GM23338 (cell line): ENCODE measurements around the gene AKAP7. TPM values are rescaled to one million over a fixed set of nuclear protein-coding genes. Genes with fewer than 3 reads are reported as not detected.
A peak's percentile ranks its signal among the peaks of the same experiment; 100 is the strongest.

ENCODE experiments used
- ATAC-seq: fragments of 200-7000 bp; cut with Tn5 transposase; 3 replicates; pipeline ENCODE4 v1.9.1; 2020
- DNase-seq: peaks from one replicate; pipeline ENCODE4 v3.0.0-alpha.2; 2015; ENCODE audit warnings: low spot score
- H2AFZ ChIP-seq: fragments of 200-600 bp; sonication (generic); 2 replicates; pipeline ENCODE4 v1.8.0; 2016; ENCODE audit warnings: antibody characterized with exemption, mild to moderate bottlenecking, moderate library complexity
- H3F3A ChIP-seq: fragments of 200-600 bp; sonication (generic); replicated peaks from 2 replicates; pipeline ENCODE4 v1.8.0; 2017; ENCODE audit warnings: antibody characterized with exemption, mixed run types, low read depth
- H3K27ac ChIP-seq: fragments of 200-600 bp; sonication (generic); 2 replicates; pipeline ENCODE4 v1.6.1; 2016; ENCODE audit warnings: low read depth
- H3K27me3 ChIP-seq: fragments of 200-600 bp; sonication (generic); 2 replicates; pipeline ENCODE4 v1.8.0; 2016; ENCODE audit warnings: mild to moderate bottlenecking, mixed run types, moderate library complexity; ENCODE audit not compliant: insufficient read depth
- H3K36me3 ChIP-seq: fragments of 200-600 bp; sonication (generic); 2 replicates; pipeline ENCODE4 v1.8.0; 2016; ENCODE audit warnings: mild to moderate bottlenecking; ENCODE audit not compliant: insufficient read depth
- H3K4me1 ChIP-seq: fragments of 200-600 bp; sonication (generic); 2 replicates; pipeline ENCODE4 v1.8.0; 2016; ENCODE audit warnings: mild to moderate bottlenecking, moderate library complexity; ENCODE audit not compliant: insufficient read depth
- H3K4me2 ChIP-seq: fragments of 200-600 bp; sonication (generic); 2 replicates; pipeline ENCODE4 v1.7.1; 2017; ENCODE audit warnings: mixed run types
- H3K4me3 ChIP-seq: fragments of 200-600 bp; sonication (generic); 2 replicates; pipeline ENCODE4 v1.6.1; 2016; ENCODE audit warnings: mixed run types
- H3K79me2 ChIP-seq: fragments of 200-600 bp; sonication (generic); replicated peaks from 2 replicates; pipeline ENCODE4 v1.8.0; 2017; ENCODE audit warnings: mild to moderate bottlenecking; ENCODE audit not compliant: insufficient read depth
- H3K9me2 ChIP-seq: fragments of 200-600 bp; sonication (generic); 2 replicates; pipeline ENCODE4 v1.8.0; 2017; ENCODE audit not compliant: insufficient read depth
- H4K20me1 ChIP-seq: fragments of 200-600 bp; sonication (generic); replicated peaks from 2 replicates; pipeline ENCODE4 v1.8.0; 2017; ENCODE audit warnings: mild to moderate bottlenecking; ENCODE audit not compliant: insufficient read depth
- H3K27ac Mint-ChIP-seq: 2 replicates; pipeline ENCODE4 v1.8.0; 2020; ENCODE audit warnings: inconsistent platforms, mild to moderate bottlenecking, moderate library complexity, mixed read lengths
- H3K27me3 Mint-ChIP-seq: 3 replicates; pipeline ENCODE4 v1.8.0; 2022; ENCODE audit warnings: low read depth, mild to moderate bottlenecking, moderate library complexity, mixed read lengths, inconsistent platforms; ENCODE audit not compliant: insufficient read depth, poor library complexity
- H3K36me3 Mint-ChIP-seq: 3 replicates; pipeline ENCODE4 v1.8.0; 2021; ENCODE audit warnings: low read depth, mild to moderate bottlenecking, inconsistent platforms, moderate library complexity, mixed read lengths
- H3K4me1 Mint-ChIP-seq: 3 replicates; pipeline ENCODE4 v1.8.0; 2020; ENCODE audit warnings: mild to moderate bottlenecking, inconsistent platforms, mixed read lengths
- H3K4me3 Mint-ChIP-seq: 3 replicates; pipeline ENCODE4 v1.8.0; 2021; ENCODE audit warnings: moderate library complexity, mild to moderate bottlenecking, inconsistent platforms, mixed read lengths
- H3K9me3 Mint-ChIP-seq: 3 replicates; pipeline ENCODE4 v1.8.0; 2020; ENCODE audit warnings: moderate library complexity, mild to moderate bottlenecking, inconsistent platforms, mixed read lengths
- CREB1 ChIP-seq: fragments of 250-450 bp; sonication (Bioruptor Pico); IDR thresholded peaks from 2 replicates; pipeline ENCODE4 v1.5.0; 2020; ENCODE audit warnings: low read depth, mild to moderate bottlenecking, moderate library complexity
- EZH2 ChIP-seq: fragments of 200-600 bp; sonication (generic); IDR thresholded peaks from one replicate; pipeline ENCODE4 v1.8.0; 2017; ENCODE audit warnings: antibody characterized with exemption, mild to moderate bottlenecking, low read depth; ENCODE audit not compliant: unreplicated experiment
- EZH2phosphoT487 ChIP-seq: fragments of 200-600 bp; sonication (generic); IDR thresholded peaks from one replicate; pipeline ENCODE4 v1.8.1; 2018; ENCODE audit warnings: antibody characterized with exemption; ENCODE audit not compliant: unreplicated experiment
- JUNB ChIP-seq: IDR thresholded peaks from one replicate; pipeline ENCODE4 v1.6.1; 2016; ENCODE audit warnings: antibody characterized with exemption; ENCODE audit not compliant: unreplicated experiment
- NANOG ChIP-seq: IDR thresholded peaks from 2 replicates; pipeline ENCODE4 v1.6.1; 2016; ENCODE audit warnings: antibody characterized with exemption, borderline replicate concordance
- POLR2AphosphoS5 ChIP-seq: IDR thresholded peaks from 2 replicates; pipeline ENCODE4 v1.6.1; 2016; ENCODE audit warnings: antibody characterized with exemption, low read depth
- STAT1 ChIP-seq: IDR thresholded peaks from one replicate; pipeline ENCODE4 v1.6.1; 2016; ENCODE audit warnings: antibody characterized with exemption; ENCODE audit not compliant: unreplicated experiment
- ZNF114 ChIP-seq: fragments of 250-450 bp; sonication (Bioruptor Pico); IDR thresholded peaks from 2 replicates; pipeline ENCODE4 v1.5.0; 2020; ENCODE audit warnings: mild to moderate bottlenecking, moderate library complexity
- ZNF331 ChIP-seq: fragments of 250-450 bp; sonication (Bioruptor Pico); IDR thresholded peaks from 2 replicates; pipeline ENCODE4 v1.5.0; 2020; ENCODE audit warnings: low read depth, mild to moderate bottlenecking, moderate library complexity
- polyA plus RNA-seq: library from polyadenylated mRNA; unstranded; fragments of >200 nt; fragmentation: Nextera tagmentation; extraction: Ambion mirVana; gene quantifications from 2 replicates; pipeline ENCODE4 v1.2.1, GENCODE V29; 2016
- total RNA-seq: library from RNA; depleted of rRNA; stranded (reverse); fragments of >200 nt; shearing (Covaris generic); gene quantifications from 2 replicates; pipeline ENCODE4 v1.2.3, GENCODE V29; 2014
- TF ChIP-seq, protein P1 (sequence below), 2 experiments: fragments of 200-600 bp in 1 of 2; sonication (generic) in 1 of 2; conservative IDR thresholded peaks; 2 replicates each; pipeline versions ENCODE4 v1.5.1 to v1.6.1; 2016 to 2017; ENCODE audit warnings: antibody characterized with exemption in 2 of 2, low read depth in 2 of 2, mild to moderate bottlenecking in 2 of 2, moderate library complexity in 1 of 2
- TF ChIP-seq, protein P2 (sequence below): IDR thresholded peaks from one replicate; pipeline ENCODE4 v1.6.1; 2018; ENCODE audit warnings: antibody characterized with exemption; ENCODE audit not compliant: unreplicated experiment
- TF ChIP-seq, protein P3 (sequence below): IDR thresholded peaks from 2 replicates; pipeline ENCODE4 v1.6.1; 2016; ENCODE audit warnings: antibody characterized with exemption
- TF ChIP-seq, protein P4 (sequence below): fragments of 250-450 bp; sonication (Bioruptor Pico); IDR thresholded peaks from 2 replicates; pipeline ENCODE4 v1.5.0; 2020; ENCODE audit warnings: mild to moderate bottlenecking, moderate library complexity

The AKAP7 gene
- total and polyA plus RNA-seq, 2 experiments from 2014 or later: 12.2 to 20.0 TPM

DNA sequence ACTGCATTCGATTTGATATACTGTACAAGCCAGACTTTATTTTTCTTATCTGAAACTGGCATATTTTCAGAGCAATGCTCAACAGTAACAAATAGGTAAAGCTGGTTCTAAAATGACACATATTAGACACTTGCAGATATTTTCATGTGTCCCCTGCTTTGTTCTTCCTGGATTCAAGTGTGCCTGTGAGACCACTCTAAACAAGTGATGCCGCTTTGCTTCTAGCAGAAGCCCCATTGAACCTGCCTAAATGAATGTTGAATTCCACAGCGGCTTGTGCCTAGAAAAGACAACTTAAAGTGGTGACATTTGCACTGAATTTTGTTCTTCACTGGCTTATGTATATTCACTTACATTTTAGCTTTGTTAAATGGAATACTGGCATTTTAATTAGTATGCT, 115.7 kb downstream of the AKAP7 start:
- Histone ChIP-seq H3K36me3 (no peaks in the 10 kb centered on the region), H3K9me2 (no peaks in the 10 kb centered on the region), H3K4me2 (peak overlapping the region; percentile 72), H3K4me3 (peak overlapping the region; percentile 47), H3K27ac (no peak overlapping the region), H2AFZ (no peak overlapping the region), H3K4me1 (peaks cover 40% of the 10 kb centered on the region), H3K79me2 (0 out of 2 replicates have a peak, but pooled peaks cover 3% of the 10 kb centered on the region), H3F3A (no peaks in the 10 kb centered on the region), H4K20me1 (no peaks in the 10 kb centered on the region), H3K27me3 (no peaks in the 10 kb centered on the region)
- Mint-ChIP-seq H3K4me1 (peaks cover 45% of the 10 kb centered on the region), H3K36me3 (no peaks in the 10 kb centered on the region), H3K27ac (peak overlapping the region; percentile 52; the same call in 1 of the 2 replicates), H3K9me3 (no peaks in the 10 kb centered on the region), H3K4me3 (peak overlapping the region; percentile 70), H3K27me3 (no peaks in the 10 kb centered on the region)
- ATAC-seq (no peak), DNase-seq (no peak)
- TF ChIP-seq STAT1 (no peak), POLR2AphosphoS5 (no peak), ZNF114 (CRISPR knock-in tag) (no peak), EZH2 (no peak), EZH2phosphoT487 (no peak), ZNF331 (no peak), NANOG (no peak), CREB1 (no peak), JUNB (no peak)
- TF ChIP-seq, protein P1, sequence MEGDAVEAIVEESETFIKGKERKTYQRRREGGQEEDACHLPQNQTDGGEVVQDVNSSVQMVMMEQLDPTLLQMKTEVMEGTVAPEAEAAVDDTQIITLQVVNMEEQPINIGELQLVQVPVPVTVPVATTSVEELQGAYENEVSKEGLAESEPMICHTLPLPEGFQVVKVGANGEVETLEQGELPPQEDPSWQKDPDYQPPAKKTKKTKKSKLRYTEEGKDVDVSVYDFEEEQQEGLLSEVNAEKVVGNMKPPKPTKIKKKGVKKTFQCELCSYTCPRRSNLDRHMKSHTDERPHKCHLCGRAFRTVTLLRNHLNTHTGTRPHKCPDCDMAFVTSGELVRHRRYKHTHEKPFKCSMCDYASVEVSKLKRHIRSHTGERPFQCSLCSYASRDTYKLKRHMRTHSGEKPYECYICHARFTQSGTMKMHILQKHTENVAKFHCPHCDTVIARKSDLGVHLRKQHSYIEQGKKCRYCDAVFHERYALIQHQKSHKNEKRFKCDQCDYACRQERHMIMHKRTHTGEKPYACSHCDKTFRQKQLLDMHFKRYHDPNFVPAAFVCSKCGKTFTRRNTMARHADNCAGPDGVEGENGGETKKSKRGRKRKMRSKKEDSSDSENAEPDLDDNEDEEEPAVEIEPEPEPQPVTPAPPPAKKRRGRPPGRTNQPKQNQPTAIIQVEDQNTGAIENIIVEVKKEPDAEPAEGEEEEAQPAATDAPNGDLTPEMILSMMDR (conservative IDR thresholded peaks at IDR 0.05; ENCODE audit: low read depth in 2 of 2): no peak
- TF ChIP-seq, protein P2, sequence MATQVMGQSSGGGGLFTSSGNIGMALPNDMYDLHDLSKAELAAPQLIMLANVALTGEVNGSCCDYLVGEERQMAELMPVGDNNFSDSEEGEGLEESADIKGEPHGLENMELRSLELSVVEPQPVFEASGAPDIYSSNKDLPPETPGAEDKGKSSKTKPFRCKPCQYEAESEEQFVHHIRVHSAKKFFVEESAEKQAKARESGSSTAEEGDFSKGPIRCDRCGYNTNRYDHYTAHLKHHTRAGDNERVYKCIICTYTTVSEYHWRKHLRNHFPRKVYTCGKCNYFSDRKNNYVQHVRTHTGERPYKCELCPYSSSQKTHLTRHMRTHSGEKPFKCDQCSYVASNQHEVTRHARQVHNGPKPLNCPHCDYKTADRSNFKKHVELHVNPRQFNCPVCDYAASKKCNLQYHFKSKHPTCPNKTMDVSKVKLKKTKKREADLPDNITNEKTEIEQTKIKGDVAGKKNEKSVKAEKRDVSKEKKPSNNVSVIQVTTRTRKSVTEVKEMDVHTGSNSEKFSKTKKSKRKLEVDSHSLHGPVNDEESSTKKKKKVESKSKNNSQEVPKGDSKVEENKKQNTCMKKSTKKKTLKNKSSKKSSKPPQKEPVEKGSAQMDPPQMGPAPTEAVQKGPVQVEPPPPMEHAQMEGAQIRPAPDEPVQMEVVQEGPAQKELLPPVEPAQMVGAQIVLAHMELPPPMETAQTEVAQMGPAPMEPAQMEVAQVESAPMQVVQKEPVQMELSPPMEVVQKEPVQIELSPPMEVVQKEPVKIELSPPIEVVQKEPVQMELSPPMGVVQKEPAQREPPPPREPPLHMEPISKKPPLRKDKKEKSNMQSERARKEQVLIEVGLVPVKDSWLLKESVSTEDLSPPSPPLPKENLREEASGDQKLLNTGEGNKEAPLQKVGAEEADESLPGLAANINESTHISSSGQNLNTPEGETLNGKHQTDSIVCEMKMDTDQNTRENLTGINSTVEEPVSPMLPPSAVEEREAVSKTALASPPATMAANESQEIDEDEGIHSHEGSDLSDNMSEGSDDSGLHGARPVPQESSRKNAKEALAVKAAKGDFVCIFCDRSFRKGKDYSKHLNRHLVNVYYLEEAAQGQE: no peak
- TF ChIP-seq, protein P3, sequence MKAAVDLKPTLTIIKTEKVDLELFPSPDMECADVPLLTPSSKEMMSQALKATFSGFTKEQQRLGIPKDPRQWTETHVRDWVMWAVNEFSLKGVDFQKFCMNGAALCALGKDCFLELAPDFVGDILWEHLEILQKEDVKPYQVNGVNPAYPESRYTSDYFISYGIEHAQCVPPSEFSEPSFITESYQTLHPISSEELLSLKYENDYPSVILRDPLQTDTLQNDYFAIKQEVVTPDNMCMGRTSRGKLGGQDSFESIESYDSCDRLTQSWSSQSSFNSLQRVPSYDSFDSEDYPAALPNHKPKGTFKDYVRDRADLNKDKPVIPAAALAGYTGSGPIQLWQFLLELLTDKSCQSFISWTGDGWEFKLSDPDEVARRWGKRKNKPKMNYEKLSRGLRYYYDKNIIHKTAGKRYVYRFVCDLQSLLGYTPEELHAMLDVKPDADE: no peak
- TF ChIP-seq, protein P4, sequence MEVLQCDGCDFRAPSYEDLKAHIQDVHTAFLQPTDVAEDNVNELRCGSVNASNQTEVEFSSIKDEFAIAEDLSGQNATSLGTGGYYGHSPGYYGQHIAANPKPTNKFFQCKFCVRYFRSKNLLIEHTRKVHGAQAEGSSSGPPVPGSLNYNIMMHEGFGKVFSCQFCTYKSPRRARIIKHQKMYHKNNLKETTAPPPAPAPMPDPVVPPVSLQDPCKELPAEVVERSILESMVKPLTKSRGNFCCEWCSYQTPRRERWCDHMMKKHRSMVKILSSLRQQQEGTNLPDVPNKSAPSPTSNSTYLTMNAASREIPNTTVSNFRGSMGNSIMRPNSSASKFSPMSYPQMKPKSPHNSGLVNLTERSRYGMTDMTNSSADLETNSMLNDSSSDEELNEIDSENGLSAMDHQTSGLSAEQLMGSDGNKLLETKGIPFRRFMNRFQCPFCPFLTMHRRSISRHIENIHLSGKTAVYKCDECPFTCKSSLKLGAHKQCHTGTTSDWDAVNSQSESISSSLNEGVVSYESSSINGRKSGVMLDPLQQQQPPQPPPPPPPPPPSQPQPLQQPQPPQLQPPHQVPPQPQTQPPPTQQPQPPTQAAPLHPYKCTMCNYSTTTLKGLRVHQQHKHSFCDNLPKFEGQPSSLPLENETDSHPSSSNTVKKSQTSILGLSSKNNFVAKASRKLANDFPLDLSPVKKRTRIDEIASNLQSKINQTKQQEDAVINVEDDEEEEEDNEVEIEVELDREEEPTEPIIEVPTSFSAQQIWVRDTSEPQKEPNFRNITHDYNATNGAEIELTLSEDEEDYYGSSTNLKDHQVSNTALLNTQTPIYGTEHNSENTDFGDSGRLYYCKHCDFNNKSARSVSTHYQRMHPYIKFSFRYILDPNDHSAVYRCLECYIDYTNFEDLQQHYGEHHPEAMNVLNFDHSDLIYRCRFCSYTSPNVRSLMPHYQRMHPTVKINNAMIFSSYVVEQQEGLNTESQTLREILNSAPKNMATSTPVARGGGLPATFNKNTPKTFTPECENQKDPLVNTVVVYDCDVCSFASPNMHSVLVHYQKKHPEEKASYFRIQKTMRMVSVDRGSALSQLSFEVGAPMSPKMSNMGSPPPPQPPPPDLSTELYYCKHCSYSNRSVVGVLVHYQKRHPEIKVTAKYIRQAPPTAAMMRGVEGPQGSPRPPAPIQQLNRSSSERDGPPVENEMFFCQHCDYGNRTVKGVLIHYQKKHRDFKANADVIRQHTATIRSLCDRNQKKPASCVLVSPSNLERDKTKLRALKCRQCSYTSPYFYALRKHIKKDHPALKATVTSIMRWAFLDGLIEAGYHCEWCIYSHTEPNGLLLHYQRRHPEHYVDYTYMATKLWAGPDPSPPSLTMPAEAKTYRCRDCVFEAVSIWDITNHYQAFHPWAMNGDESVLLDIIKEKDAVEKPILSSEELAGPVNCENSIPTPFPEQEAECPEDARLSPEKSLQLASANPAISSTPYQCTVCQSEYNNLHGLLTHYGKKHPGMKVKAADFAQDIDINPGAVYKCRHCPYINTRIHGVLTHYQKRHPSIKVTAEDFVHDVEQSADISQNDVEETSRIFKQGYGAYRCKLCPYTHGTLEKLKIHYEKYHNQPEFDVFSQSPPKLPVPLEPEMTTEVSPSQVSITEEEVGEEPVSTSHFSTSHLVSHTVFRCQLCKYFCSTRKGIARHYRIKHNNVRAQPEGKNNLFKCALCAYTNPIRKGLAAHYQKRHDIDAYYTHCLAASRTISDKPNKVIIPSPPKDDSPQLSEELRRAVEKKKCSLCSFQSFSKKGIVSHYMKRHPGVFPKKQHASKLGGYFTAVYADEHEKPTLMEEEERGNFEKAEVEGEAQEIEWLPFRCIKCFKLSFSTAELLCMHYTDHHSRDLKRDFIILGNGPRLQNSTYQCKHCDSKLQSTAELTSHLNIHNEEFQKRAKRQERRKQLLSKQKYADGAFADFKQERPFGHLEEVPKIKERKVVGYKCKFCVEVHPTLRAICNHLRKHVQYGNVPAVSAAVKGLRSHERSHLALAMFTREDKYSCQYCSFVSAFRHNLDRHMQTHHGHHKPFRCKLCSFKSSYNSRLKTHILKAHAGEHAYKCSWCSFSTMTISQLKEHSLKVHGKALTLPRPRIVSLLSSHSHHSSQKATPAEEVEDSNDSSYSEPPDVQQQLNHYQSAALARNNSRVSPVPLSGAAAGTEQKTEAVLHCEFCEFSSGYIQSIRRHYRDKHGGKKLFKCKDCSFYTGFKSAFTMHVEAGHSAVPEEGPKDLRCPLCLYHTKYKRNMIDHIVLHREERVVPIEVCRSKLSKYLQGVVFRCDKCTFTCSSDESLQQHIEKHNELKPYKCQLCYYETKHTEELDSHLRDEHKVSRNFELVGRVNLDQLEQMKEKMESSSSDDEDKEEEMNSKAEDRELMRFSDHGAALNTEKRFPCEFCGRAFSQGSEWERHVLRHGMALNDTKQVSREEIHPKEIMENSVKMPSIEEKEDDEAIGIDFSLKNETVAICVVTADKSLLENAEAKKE (CRISPR knock-in tag): no peak
